ENCODE results near the gene METTL6.

METTL6 gene

GRCh38 chr3:15382405-15382923, 44.9 kb downstream of the METTL6 start:
- no peak overlapping the region for H3K4me3 ChIP-seq (ENCODE audit: low read depth, low read length)
- TF ChIP-seq CTCF (IDR thresholded peaks at IDR 0.05; ENCODE audit: borderline replicate concordance, insufficient read depth, low read depth, low read length) = no peak

DNA sequence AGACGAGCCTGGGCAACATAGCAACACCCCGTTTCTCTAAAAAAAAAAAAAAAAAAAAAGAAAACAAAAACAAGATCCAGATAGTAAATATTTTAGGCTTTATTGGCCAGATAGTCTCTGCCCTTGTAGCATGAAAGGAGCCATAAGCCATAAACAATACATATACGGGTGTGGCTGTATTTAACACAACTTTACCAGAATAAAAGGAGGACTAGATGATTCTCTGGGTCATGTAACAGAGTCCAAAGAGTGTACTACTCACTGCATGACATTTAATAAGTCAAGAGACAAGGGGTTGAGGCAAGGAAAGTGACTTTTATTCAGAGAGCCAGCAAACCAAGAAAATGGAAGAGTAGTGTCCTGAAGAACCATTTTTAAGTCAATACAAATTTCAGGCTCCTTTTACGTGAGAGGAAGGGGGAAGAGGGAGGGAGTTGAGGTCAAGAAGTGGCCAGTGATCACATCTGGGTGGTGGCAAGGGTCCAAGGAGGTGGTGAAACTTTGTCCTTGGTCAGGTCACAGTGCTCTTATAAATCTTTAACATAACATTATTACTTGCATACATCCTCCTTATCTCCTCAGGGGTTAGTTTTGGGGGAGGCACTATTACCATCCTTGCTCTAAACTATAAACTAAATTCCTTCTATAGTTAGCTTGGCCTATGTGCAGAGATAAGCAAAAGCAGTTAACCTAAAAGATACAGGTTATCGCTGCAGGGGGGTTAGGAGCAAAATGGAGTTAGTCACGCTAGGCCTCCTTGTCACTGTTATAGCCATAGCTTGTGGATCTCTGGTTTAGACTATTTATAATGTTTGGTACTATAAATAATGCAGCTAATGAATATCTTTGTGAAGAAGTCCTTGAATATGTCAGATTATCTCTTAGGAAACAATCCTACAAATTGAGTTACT, 46.1 kb downstream of the METTL6 start:
- no peak for TF ChIP-seq CTCF (IDR thresholded peaks at IDR 0.05; ENCODE audit: borderline replicate concordance, insufficient read depth, low read depth, low read length)
- H3K4me3 ChIP-seq (ENCODE audit: low read depth, low read length) = no peak overlapping the region

GRCh38 chr3:15377961-15378791, 49.2 kb downstream of the METTL6 start:
- no peak overlapping the region for H3K4me3 ChIP-seq (ENCODE audit: low read depth, low read length)
- peak; percentile 79 for TF ChIP-seq CTCF (IDR thresholded peaks at IDR 0.05; ENCODE audit: borderline replicate concordance, insufficient read depth, low read depth, low read length)

GRCh38 chr3:15375461-15376000, 51.8 kb downstream of the METTL6 start:
- H3K4me3 ChIP-seq (ENCODE audit: low read depth, low read length) = no peak overlapping the region
- TF ChIP-seq CTCF (IDR thresholded peaks at IDR 0.05; ENCODE audit: borderline replicate concordance, insufficient read depth, low read depth, low read length) = no peak

DNA sequence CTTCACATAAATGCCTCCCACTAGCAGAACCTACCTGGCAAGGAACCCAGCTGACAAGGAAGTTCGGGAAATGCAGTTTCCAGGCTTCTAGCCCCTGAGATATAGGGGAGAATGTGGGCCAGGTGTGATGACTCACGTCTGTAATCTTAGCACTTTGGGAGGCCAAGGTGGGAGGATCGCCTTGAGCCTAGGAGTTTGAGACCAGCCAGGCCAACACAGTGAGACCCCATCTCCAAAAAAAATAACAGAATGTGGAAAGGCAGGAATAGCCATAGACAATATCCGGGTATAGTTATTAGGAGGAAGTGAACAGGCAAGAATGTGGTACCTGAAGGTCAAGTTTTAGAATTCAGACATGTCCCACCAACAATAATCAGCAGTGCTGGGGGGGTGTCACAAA, 54.4 kb downstream of the METTL6 start:
- TF ChIP-seq CTCF (IDR thresholded peaks at IDR 0.05; ENCODE audit: borderline replicate concordance, insufficient read depth, low read depth, low read length) = no peak
- no peak overlapping the region for H3K4me3 ChIP-seq (ENCODE audit: low read depth, low read length)

DNA sequence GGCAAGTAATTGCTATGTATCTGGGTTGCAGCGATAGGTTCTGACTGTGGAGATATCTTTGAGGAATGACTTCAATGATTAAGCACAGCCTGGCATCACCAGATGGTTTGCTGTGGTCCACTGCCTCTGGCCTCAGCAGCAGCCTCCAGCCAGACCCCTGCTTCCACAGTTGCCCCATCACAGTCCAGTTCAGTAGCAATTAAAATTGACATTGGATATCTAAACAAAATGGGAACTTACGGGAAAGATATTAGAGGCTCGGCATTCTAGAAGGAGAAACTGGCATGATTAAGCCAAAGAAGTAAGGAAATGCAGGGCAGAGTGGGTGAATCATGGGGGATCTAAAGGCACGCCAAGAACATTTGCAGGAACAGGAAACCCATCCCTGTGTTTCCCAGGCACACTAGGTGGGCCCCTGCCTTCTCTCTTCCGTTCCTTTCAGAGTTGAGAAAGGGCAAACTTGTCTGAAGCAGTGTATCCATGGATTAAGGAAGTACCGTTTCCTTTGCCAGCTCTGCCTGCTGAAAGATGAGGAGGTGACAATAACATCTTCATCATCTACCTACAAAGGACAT, 58.7 kb downstream of the METTL6 start:
- no peak for TF ChIP-seq CTCF (IDR thresholded peaks at IDR 0.05; ENCODE audit: borderline replicate concordance, insufficient read depth, low read depth, low read length)
- no peak overlapping the region for H3K4me3 ChIP-seq (ENCODE audit: low read depth, low read length)

Data from GM12875 (cell line).